PC-9 (cell line): ENCODE results near the gene PTPN11. TPM values are rescaled to one million over a fixed set of nuclear protein-coding genes. Genes with fewer than 3 reads are reported as not detected.
A peak's percentile ranks its signal among the peaks of the same experiment; 100 is the strongest.

Experiments used
- Bru-seq: library from RNA; stranded (reverse); fragments of 400-500 nt; gene quantifications from one replicate; lab custom pipeline; 2021; lab: Mats Ljungman, UMichigan
- BruChase-seq, 2 experiments: library from RNA; stranded (reverse); fragments of 400-500 nt; gene quantifications; one replicate each; lab custom pipeline; 2021; lab: Mats Ljungman, UMichigan
- BruUV-seq: library from RNA; stranded (reverse); fragments of 400-500 nt; replicated peaks from 2 replicates; lab custom pipeline; 2021; lab: Mats Ljungman, UMichigan
- CTCF ChIA-PET: fragments of 300-600 bp; sonication (Branson Sonifier 250); formaldehyde crosslinking; loops from one replicate; lab custom pipeline; 2022; ENCODE audit warnings: antibody characterized with exemption; lab: Charles Lee
- POLR2A ChIA-PET: fragments of 300-600 bp; sonication (Branson Sonifier 250); formaldehyde crosslinking; loops from one replicate; lab custom pipeline; 2022; ENCODE audit warnings: antibody characterized with exemption; ENCODE audit not compliant: unreplicated experiment; lab: Charles Lee
- DNase-seq, 2 experiments: peaks; one replicate each; pipeline versions ENCODE4 v3.0.0 to v3.0.0-alpha.2; 2015 to 2022; ENCODE audit warnings: mixed read lengths in 1 of 2
- H2AFZ ChIP-seq: fragments of 200-600 bp; sonication (generic); 2 replicates; pipeline ENCODE4 v1.8.1; 2017; ENCODE audit warnings: antibody characterized with exemption
- H3F3A ChIP-seq: fragments of 200-600 bp; sonication (generic); 2 replicates; pipeline ENCODE4 v1.8.1; 2017; ENCODE audit warnings: antibody characterized with exemption, mild to moderate bottlenecking, low read depth; ENCODE audit not compliant: insufficient read depth
- H3K27ac ChIP-seq: fragments of 200-600 bp; sonication (generic); 2 replicates; pipeline ENCODE4 v1.6.1; 2016; ENCODE audit warnings: mixed run types
- H3K27me3 ChIP-seq: fragments of 200-600 bp; sonication (generic); 2 replicates; pipeline ENCODE4 v1.6.1; 2016; ENCODE audit warnings: low read depth, mixed run types; ENCODE audit not compliant: insufficient read depth
- H3K36me3 ChIP-seq: fragments of 200-600 bp; sonication (generic); 2 replicates; pipeline ENCODE4 v1.6.1; 2016; ENCODE audit warnings: low read depth, mixed run types
- H3K4me1 ChIP-seq: fragments of 200-600 bp; sonication (generic); replicated peaks from 2 replicates; pipeline ENCODE4 v1.6.1; 2016; ENCODE audit warnings: mixed run types; ENCODE audit not compliant: insufficient read depth
- H3K4me2 ChIP-seq: fragments of 200-600 bp; sonication (generic); 2 replicates; pipeline ENCODE4 v1.6.1; 2017; ENCODE audit warnings: mixed run types
- H3K4me3 ChIP-seq: fragments of 200-600 bp; sonication (generic); 2 replicates; pipeline ENCODE4 v1.6.1; 2016; ENCODE audit warnings: mixed run types
- H3K79me2 ChIP-seq: fragments of 200-600 bp; sonication (generic); 2 replicates; pipeline ENCODE4 v1.6.1; 2017; ENCODE audit warnings: low read depth, mixed run types
- H3K9me2 ChIP-seq: fragments of 200-600 bp; sonication (generic); 2 replicates; pipeline ENCODE4 v1.8.1; 2017; ENCODE audit warnings: mild to moderate bottlenecking; ENCODE audit not compliant: insufficient read depth
- H3K9me3 ChIP-seq: fragments of 200-600 bp; sonication (generic); 2 replicates; pipeline ENCODE4 v1.8.1; 2016; ENCODE audit warnings: low read depth; ENCODE audit not compliant: insufficient read depth
- H4K20me1 ChIP-seq: fragments of 200-600 bp; sonication (generic); 2 replicates; pipeline ENCODE4 v1.8.1; 2017; ENCODE audit not compliant: insufficient read depth
- CTCF ChIP-seq: fragments of 200-600 bp; sonication (generic); conservative IDR thresholded peaks from 2 replicates; pipeline ENCODE4 v1.6.1; 2017; ENCODE audit warnings: mixed run types, antibody characterized with exemption, mild to moderate bottlenecking, moderate library complexity
- EZH2 ChIP-seq: fragments of 200-600 bp; sonication (generic); IDR thresholded peaks from 2 replicates; pipeline ENCODE4 v1.8.0; 2017; ENCODE audit warnings: antibody characterized with exemption, low read depth
- intact Hi-C: fragments of 100-400 bp; cut with micrococcal nuclease; formaldehyde crosslinking; loops from one replicate; pipeline ENCODE4 v1.10.0; 2022; ENCODE audit not compliant: unreplicated experiment
- long read RNA-seq: library from polyadenylated mRNA; stranded (forward); transcript quantifications from one replicate; pipeline ENCODE4 v2.0.0, GENCODE V29; 2022
- total RNA-seq: library from RNA; stranded (reverse); gene quantifications from 2 replicates; pipeline ENCODE4 v1.2.3, GENCODE V29; 2021

Gene PTPN11
- total RNA-seq (91.2 and 113 TPM in 2 replicates), Bru-seq, nascent RNA (percentile 90 among the genes with signal in this experiment), BruChase-seq, experiment 1, labeled RNA remaining after a 2-hour chase (percentile 87 among the genes with signal in this experiment), BruChase-seq, experiment 2, labeled RNA remaining after a 6-hour chase (percentile 94 among the genes with signal in this experiment)
- long read RNA-seq, full-length matches to known transcripts = 36 of 72 reads
- long read RNA-seq, partial matches to known transcripts = 8 of 72 reads
- long read RNA-seq, other reads (novel, unspliced or antisense) = 28 of 72 reads

GRCh38 chr12:112418608-112419296 lies at the start of gene PTPN11:
Gene PTPN11, plus strand, starts transcription at chr12:112418947. Its CDS starts 165 bp downstream, at chr12:112419112.
- H3K27ac ChIP-seq = peak within 1 kb of the TSS; percentile 82
- peak; percentile 56; the same call in 1 of the 2 replicates for TF ChIP-seq CTCF
- no peak for TF ChIP-seq EZH2
- no peaks in the 10 kb centered on the region for H3K9me3 ChIP-seq
- peak within 1 kb of the TSS; percentile 96 for H3K4me3 ChIP-seq
- peaks cover 7% of the 10 kb centered on the region; the same call in 1 of the 2 replicates for H3K36me3 ChIP-seq
- peak within 1 kb of the TSS; percentile 98 for H2AFZ ChIP-seq
- POLR2A ChIA-PET = interaction anchor here (0.5 kb wide), 1 partner anchor 113 kb away, joined by 3 read pairs; no protein-coding TSS in a partner anchor
- peaks cover 36% of the 10 kb centered on the region for H4K20me1 ChIP-seq
- no TSS peak for BruUV-seq
- intact Hi-C loops = loop anchor here (5.0 kb wide), 1 partner anchor 406 kb away; the partner anchor contains the start of genes ERP29 and TMEM116
- H3K4me1 ChIP-seq = peaks cover 13% of the 10 kb centered on the region
- CTCF ChIA-PET = no interaction called here
- peak within 1 kb of the TSS; percentile 81 for H3K4me2 ChIP-seq
- H3K79me2 ChIP-seq = peaks cover 54% of the 10 kb centered on the region
- peaks cover 20% of the 10 kb centered on the region; the same call in 1 of the 2 replicates for H3F3A ChIP-seq
- no peaks in the 10 kb centered on the region for H3K27me3 ChIP-seq
- no peaks in the 10 kb centered on the region for H3K9me2 ChIP-seq
- peak; percentile 56 to 88 for DNase-seq

GRCh38 chr12:112370199-112370598 lies 48.5 kb upstream of the PTPN11 start:
- H3F3A ChIP-seq = peaks cover 6% of the 10 kb centered on the region
- TF ChIP-seq EZH2 (no peak), CTCF (no peak)
- no peak overlapping the region for H3K4me2 ChIP-seq
- POLR2A ChIA-PET = no interaction called here
- no peaks in the 10 kb centered on the region for H3K27me3 ChIP-seq
- CTCF ChIA-PET = no interaction called here
- H4K20me1 ChIP-seq = peaks cover 9% of the 10 kb centered on the region; the same call in 1 of the 2 replicates
- H3K36me3 ChIP-seq = no peaks in the 10 kb centered on the region
- no peak for DNase-seq
- no TSS peak for BruUV-seq
- no peaks in the 10 kb centered on the region for H3K9me2 ChIP-seq
- peaks cover 7% of the 10 kb centered on the region; the same call in 1 of the 2 replicates for H3K9me3 ChIP-seq
- H3K27ac ChIP-seq = no peak overlapping the region
- intact Hi-C loops = no loop called here
- H3K4me1 ChIP-seq = 0 out of 2 replicates have a peak, but pooled peaks cover 8% of the 10 kb centered on the region
- no peak overlapping the region for H2AFZ ChIP-seq
- H3K79me2 ChIP-seq = peaks cover 61% of the 10 kb centered on the region
- no peak overlapping the region for H3K4me3 ChIP-seq

GRCh38 chr12:112370868-112371510 lies 47.8 kb upstream of the PTPN11 start:
- H3K9me3 ChIP-seq = peaks cover 9% of the 10 kb centered on the region; the same call in 1 of the 2 replicates
- peaks cover 11% of the 10 kb centered on the region for H3F3A ChIP-seq
- no peaks in the 10 kb centered on the region for H3K27me3 ChIP-seq
- intact Hi-C loops = no loop called here
- no peak for DNase-seq
- peaks cover 9% of the 10 kb centered on the region; the same call in 1 of the 2 replicates for H4K20me1 ChIP-seq
- TF ChIP-seq EZH2 (no peak), CTCF (no peak)
- H3K27ac ChIP-seq = no peak overlapping the region
- CTCF ChIA-PET = interaction anchor here (0.7 kb wide), 1 partner anchor 126 kb away, joined by 3 read pairs; no protein-coding TSS in a partner anchor
- H3K36me3 ChIP-seq = no peaks in the 10 kb centered on the region
- no TSS peak for BruUV-seq
- 0 out of 2 replicates have a peak, but pooled peaks cover 8% of the 10 kb centered on the region for H3K4me1 ChIP-seq
- peaks cover 61% of the 10 kb centered on the region for H3K79me2 ChIP-seq
- H2AFZ ChIP-seq = no peak overlapping the region
- no peak overlapping the region for H3K4me2 ChIP-seq
- POLR2A ChIA-PET = interaction anchor here (0.6 kb wide), 1 partner anchor 240 kb away, joined by 6 read pairs; no protein-coding TSS in a partner anchor
- no peaks in the 10 kb centered on the region for H3K9me2 ChIP-seq
- no peak overlapping the region for H3K4me3 ChIP-seq
